Astrocyte (in vitro differentiated cells and primary cell): ENCODE results near the gene LRRC61.

Experiments used
- EZH2 ChIP-seq: IDR thresholded peaks from 2 replicates; pipeline ENCODE4 v1.6.1; 2012; ENCODE audit warnings: mild to moderate bottlenecking, low read length, inconsistent platforms; ENCODE audit not compliant: insufficient read depth
- TF ChIP-seq, protein P1 (sequence below): IDR thresholded peaks from 2 replicates; pipeline ENCODE4 v1.5.1; 2011; ENCODE audit warnings: low read depth, mild to moderate bottlenecking, inconsistent platforms, low read length, moderate library complexity; ENCODE audit not compliant: insufficient read depth

DNA sequence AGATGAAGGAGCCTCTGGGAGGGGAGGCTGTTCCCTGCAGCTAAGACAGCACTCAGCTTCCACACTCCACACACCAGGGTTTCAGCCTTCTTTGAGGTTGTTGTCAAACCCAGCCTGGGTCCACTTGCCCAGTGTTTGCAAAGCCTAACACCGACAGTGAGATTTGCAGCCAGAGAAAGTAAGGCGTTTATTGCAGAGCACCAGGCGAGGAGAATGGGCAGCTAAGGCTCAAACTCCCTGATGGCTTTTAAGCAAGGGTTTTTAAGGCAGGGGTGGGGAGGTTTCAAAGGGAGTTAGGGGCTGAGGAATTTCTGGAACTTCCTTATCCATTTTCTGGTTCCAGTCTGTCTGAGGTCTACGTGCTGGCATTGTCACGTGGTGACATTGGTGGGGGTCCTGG is 51.3 kb downstream of the LRRC61 start:
- TF ChIP-seq, protein P1, sequence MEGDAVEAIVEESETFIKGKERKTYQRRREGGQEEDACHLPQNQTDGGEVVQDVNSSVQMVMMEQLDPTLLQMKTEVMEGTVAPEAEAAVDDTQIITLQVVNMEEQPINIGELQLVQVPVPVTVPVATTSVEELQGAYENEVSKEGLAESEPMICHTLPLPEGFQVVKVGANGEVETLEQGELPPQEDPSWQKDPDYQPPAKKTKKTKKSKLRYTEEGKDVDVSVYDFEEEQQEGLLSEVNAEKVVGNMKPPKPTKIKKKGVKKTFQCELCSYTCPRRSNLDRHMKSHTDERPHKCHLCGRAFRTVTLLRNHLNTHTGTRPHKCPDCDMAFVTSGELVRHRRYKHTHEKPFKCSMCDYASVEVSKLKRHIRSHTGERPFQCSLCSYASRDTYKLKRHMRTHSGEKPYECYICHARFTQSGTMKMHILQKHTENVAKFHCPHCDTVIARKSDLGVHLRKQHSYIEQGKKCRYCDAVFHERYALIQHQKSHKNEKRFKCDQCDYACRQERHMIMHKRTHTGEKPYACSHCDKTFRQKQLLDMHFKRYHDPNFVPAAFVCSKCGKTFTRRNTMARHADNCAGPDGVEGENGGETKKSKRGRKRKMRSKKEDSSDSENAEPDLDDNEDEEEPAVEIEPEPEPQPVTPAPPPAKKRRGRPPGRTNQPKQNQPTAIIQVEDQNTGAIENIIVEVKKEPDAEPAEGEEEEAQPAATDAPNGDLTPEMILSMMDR = no peak
- no peak for TF ChIP-seq EZH2
